ENCODE data around the gene MMP25. TPM values are rescaled to one million over a fixed set of nuclear protein-coding genes. Genes with fewer than 3 reads are reported as not detected.

The MMP25 gene
- total RNA-seq, 1 experiment from 2014 or later = 0.67 TPM

GRCh38 chr16:3020604-3021448 lies 25.5 kb upstream of the MMP25 start:
- in situ Hi-C loops (cut with HindIII; ENCODE audit: low pct_unique_long_range_greater_than_20kb, low sequenced_read_pairs) = no loop called here
- ATAC-seq (peak; percentile 26), DNase-seq (ENCODE audit: low read depth, low spot score) (peak; percentile 69)
- intact Hi-C loops (cut with micrococcal nuclease; ENCODE audit: unreplicated experiment) = no loop called here
- Histone ChIP-seq H3K27ac (ENCODE audit: low read length) (peak overlapping the region; percentile 99), H3K4me1 (ENCODE audit: control insufficient read depth, insufficient read depth, low read length) (peaks cover 16% of the 10 kb centered on the region), H3K36me3 (ENCODE audit: control insufficient read depth, insufficient read depth, low read length) (peaks cover 9% of the 10 kb centered on the region), H3K9me3 (ENCODE audit: control insufficient read depth, insufficient read depth, low read depth, low read length) (no peaks in the 10 kb centered on the region), H3K4me3 (ENCODE audit: low read depth in 2 of 2, low read length in 2 of 2) (peak overlapping the region; percentile 94 to 95), H3K27me3 (ENCODE audit: control insufficient read depth, insufficient read depth, low read length) (no peaks in the 10 kb centered on the region)
- TF ChIP-seq POLR2AphosphoS5 (IDR thresholded peaks at IDR 0.05; ENCODE audit: low read depth, low read length) (peak; percentile 46), SIN3A (IDR thresholded peaks at IDR 0.05; ENCODE audit: borderline replicate concordance, insufficient read depth, low read depth, low read length) (peak; percentile 63; the same call in 1 of the 2 replicates), TCF7L2 (IDR thresholded peaks at IDR 0.05; ENCODE audit: low read depth, low read length) (no peak), REST (IDR thresholded peaks at IDR 0.05; ENCODE audit: insufficient read depth in 1 of 2, low read depth in 2 of 2, low read length in 1 of 2) (no peak), CTCF (IDR thresholded peaks at IDR 0.05) (no peak)
- no TSS peak for BruUV-seq (replicated peaks)
- ChIA-PET POLR2A (interaction anchor here (0.6 kb wide), 2 partner anchors 20 to 1135 kb away, joined by 5 to 10 read pairs; no protein-coding TSS in a partner anchor), CTCF (interaction anchor here (0.5 to 1.2 kb wide), 3 partner anchors 8 to 246 kb away, joined by 3 to 5 read pairs (median 5); no protein-coding TSS in a partner anchor)

GRCh38 chr16:3021449-3022207 lies 24.7 kb upstream of the MMP25 start:
- DNase-seq (ENCODE audit: low read depth, low spot score) = peak; percentile 68
- BruUV-seq (replicated peaks) = TSS peak; percentile 88
- H3K9me3 ChIP-seq (ENCODE audit: control insufficient read depth, insufficient read depth, low read depth, low read length) = no peaks in the 10 kb centered on the region
- POLR2A ChIA-PET = interaction anchor here (0.6 kb wide), 1 partner anchor 21 kb away, joined by 5 read pairs; no protein-coding TSS in a partner anchor
- ATAC-seq = peak; percentile 45
- peaks cover 16% of the 10 kb centered on the region for H3K4me1 ChIP-seq (ENCODE audit: control insufficient read depth, insufficient read depth, low read length)
- peak overlapping the region; percentile 94 to 95 for H3K4me3 ChIP-seq (ENCODE audit: low read depth in 2 of 2, low read length in 2 of 2)
- intact Hi-C loops (cut with micrococcal nuclease; ENCODE audit: unreplicated experiment) (no loop called here), in situ Hi-C loops (cut with HindIII; ENCODE audit: low pct_unique_long_range_greater_than_20kb, low sequenced_read_pairs) (no loop called here)
- peaks cover 9% of the 10 kb centered on the region for H3K36me3 ChIP-seq (ENCODE audit: control insufficient read depth, insufficient read depth, low read length)
- TF ChIP-seq CTCF (IDR thresholded peaks at IDR 0.05) (peak; percentile 63), SIN3A (IDR thresholded peaks at IDR 0.05; ENCODE audit: borderline replicate concordance, insufficient read depth, low read depth, low read length) (0 out of 2 replicates have a peak, but pooled peaks have one; percentile 14), POLR2AphosphoS5 (IDR thresholded peaks at IDR 0.05; ENCODE audit: low read depth, low read length) (peak; percentile 5; the same call in 1 of the 2 replicates), TCF7L2 (IDR thresholded peaks at IDR 0.05; ENCODE audit: low read depth, low read length) (no peak), REST (IDR thresholded peaks at IDR 0.05; ENCODE audit: insufficient read depth in 1 of 2, low read depth in 2 of 2, low read length in 1 of 2) (no peak)
- peak overlapping the region; percentile 99 for H3K27ac ChIP-seq (ENCODE audit: low read length)
- CTCF ChIA-PET = no interaction called here
- H3K27me3 ChIP-seq (ENCODE audit: control insufficient read depth, insufficient read depth, low read length) = no peaks in the 10 kb centered on the region

Measured in Panc1 (cell line).